ENCODE measurements around the gene ZAP70.
"Not testable (repeated sequence)": the region's sequence is repeated elsewhere in the genome, so short reads cannot be mapped to it uniquely, and the experiment has no call there.

Gene ZAP70

GRCh38 chr2:97713296-97714083, at the start of gene ZAP70:
TSS of gene ZAP70 (plus strand) at chr2:97713576. CDS start at chr2:97724037, 10,461 bp downstream.
- peak; percentile 65 for DNase-seq

- no peak for DNase-seq
These were observed 49.8 kb upstream of the ZAP70 start for GRCh38 chr2:97663626-97663961.

- peak; percentile 96 for DNase-seq
These were observed 49.3 kb upstream of the ZAP70 start, which contains the start of gene ACTR1B for GRCh38 chr2:97663962-97664635. TSS of gene ACTR1B (minus strand) at chr2:97664044. CDS start at chr2:97663890, 154 bp downstream.

GRCh38 chr2:97664636-97664970, 48.8 kb upstream of the ZAP70 start:
- no peak for DNase-seq

- DNase-seq, result no peak
These were observed 43.9 kb upstream of the ZAP70 start, which contains the start of gene C2orf92 for GRCh38 chr2:97669448-97669847. TSS of gene C2orf92 (plus strand) at chr2:97669713. CDS start at chr2:97669789, 76 bp downstream.

- no peak for DNase-seq
These were observed 42.9 kb upstream of the ZAP70 start for GRCh38 chr2:97670471-97670870.

- no peak for DNase-seq
These were observed 41.9 kb upstream of the ZAP70 start for GRCh38 chr2:97671526-97671925.

- DNase-seq, result not testable (repeated sequence)
These were observed 40.7 kb upstream of the ZAP70 start for GRCh38 chr2:97672606-97673140.

GRCh38 chr2:97673182-97673914, 40.0 kb upstream of the ZAP70 start:
- no peak for DNase-seq

GRCh38 chr2:97673915-97674283, 39.5 kb upstream of the ZAP70 start:
- no peak for DNase-seq

- DNase-seq, result no peak
These were observed 37.8 kb upstream of the ZAP70 start for GRCh38 chr2:97675430-97676113.

GRCh38 chr2:97676620-97677019, 36.8 kb upstream of the ZAP70 start:
- no peak for DNase-seq

GRCh38 chr2:97677480-97677879, 35.9 kb upstream of the ZAP70 start:
- no peak for DNase-seq

GRCh38 chr2:97678298-97678697, 35.1 kb upstream of the ZAP70 start:
- DNase-seq, result no peak

GRCh38 chr2:97687235-97687634, 26.1 kb upstream of the ZAP70 start:
- DNase-seq, result not testable (repeated sequence)

GRCh38 chr2:97688062-97688827, 25.1 kb upstream of the ZAP70 start:
- DNase-seq, result no peak

- no peak for DNase-seq
These were observed 22.2 kb upstream of the ZAP70 start for GRCh38 chr2:97691166-97691565.

- DNase-seq, result no peak
These were observed 19.9 kb upstream of the ZAP70 start for GRCh38 chr2:97693476-97693875.

- DNase-seq, result no peak
These were observed 17.6 kb upstream of the ZAP70 start for GRCh38 chr2:97695744-97696143.

GRCh38 chr2:97697252-97698235, 15.8 kb upstream of the ZAP70 start:
- peak; percentile 94 for DNase-seq

GRCh38 chr2:97698530-97698929, 14.8 kb upstream of the ZAP70 start:
- no peak for DNase-seq
